ENCODE results near the gene MRPL49. TPM values are rescaled to one million over a fixed set of nuclear protein-coding genes. Genes with fewer than 3 reads are reported as not detected.
A peak's percentile ranks its signal among the peaks of the same experiment; 100 is the strongest.

The MRPL49 gene
- total RNA-seq, 4 donors from 2014 or later, result 70.9 to 112 (median 91.6) TPM

DNA sequence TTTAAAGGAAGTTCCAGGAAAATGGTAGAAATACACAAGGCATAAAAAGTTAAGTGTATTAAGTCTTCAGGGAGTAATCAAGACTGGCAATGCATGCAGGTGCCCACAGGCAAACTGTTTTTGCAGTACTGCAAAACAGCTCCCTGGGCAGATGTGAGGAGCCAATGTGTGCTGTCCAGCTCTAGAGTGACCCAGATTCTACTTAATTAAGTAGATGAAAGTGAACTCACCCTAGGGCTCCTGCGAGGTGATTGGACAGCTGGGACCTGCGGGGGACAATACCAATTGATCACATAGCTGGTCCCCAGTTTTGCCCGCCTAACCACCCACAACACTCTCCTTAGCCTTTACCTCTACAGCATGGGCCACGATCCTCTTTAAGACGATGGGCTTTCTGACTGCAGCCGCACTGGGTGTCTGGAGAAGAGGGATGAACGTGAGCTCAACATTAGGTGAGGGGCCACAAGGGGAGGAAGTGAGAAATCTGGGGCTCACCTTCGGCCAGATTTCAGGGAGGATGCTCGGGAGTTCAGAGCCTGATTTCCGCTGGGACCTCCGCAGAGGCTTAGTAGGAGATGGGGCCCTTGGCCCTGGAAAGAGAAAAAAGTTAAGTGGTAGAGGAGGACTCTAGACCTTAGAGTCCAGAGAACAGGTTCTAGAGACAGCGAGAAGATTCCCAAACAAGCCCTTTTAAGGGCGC, 38.8 kb upstream of the MRPL49 start:
- H3K4me1 ChIP-seq, result peaks cover 8 to 17% of the 10 kb centered on the region in 2 donors
- intact Hi-C loops (cut with DNase I), result no loop called here
- TF ChIP-seq POLR2A (IDR thresholded peaks at IDR 0.05), result no peak
- TF ChIP-seq, protein P1, sequence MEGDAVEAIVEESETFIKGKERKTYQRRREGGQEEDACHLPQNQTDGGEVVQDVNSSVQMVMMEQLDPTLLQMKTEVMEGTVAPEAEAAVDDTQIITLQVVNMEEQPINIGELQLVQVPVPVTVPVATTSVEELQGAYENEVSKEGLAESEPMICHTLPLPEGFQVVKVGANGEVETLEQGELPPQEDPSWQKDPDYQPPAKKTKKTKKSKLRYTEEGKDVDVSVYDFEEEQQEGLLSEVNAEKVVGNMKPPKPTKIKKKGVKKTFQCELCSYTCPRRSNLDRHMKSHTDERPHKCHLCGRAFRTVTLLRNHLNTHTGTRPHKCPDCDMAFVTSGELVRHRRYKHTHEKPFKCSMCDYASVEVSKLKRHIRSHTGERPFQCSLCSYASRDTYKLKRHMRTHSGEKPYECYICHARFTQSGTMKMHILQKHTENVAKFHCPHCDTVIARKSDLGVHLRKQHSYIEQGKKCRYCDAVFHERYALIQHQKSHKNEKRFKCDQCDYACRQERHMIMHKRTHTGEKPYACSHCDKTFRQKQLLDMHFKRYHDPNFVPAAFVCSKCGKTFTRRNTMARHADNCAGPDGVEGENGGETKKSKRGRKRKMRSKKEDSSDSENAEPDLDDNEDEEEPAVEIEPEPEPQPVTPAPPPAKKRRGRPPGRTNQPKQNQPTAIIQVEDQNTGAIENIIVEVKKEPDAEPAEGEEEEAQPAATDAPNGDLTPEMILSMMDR (IDR thresholded peaks at IDR 0.05), result no peak
- peaks cover 7 to 22% of the 10 kb centered on the region in 2 donors for H3K36me3 ChIP-seq
- no peak for DNase-seq
- WGBS, 2 donors, result 2 to 3% methylated on average over 12 of the region's 13 CpGs
- no peaks in the 10 kb centered on the region for H3K27me3 ChIP-seq
- H3K9me3 ChIP-seq, result no peaks in the 10 kb centered on the region
- H3K4me3 ChIP-seq (replicated peaks in 1 of 3), result peak overlapping the region in 2 of 3 donors; percentile 56 to 82
- H3K27ac ChIP-seq, result peak overlapping the region in 1 of 3 donors; percentile 87

DNA sequence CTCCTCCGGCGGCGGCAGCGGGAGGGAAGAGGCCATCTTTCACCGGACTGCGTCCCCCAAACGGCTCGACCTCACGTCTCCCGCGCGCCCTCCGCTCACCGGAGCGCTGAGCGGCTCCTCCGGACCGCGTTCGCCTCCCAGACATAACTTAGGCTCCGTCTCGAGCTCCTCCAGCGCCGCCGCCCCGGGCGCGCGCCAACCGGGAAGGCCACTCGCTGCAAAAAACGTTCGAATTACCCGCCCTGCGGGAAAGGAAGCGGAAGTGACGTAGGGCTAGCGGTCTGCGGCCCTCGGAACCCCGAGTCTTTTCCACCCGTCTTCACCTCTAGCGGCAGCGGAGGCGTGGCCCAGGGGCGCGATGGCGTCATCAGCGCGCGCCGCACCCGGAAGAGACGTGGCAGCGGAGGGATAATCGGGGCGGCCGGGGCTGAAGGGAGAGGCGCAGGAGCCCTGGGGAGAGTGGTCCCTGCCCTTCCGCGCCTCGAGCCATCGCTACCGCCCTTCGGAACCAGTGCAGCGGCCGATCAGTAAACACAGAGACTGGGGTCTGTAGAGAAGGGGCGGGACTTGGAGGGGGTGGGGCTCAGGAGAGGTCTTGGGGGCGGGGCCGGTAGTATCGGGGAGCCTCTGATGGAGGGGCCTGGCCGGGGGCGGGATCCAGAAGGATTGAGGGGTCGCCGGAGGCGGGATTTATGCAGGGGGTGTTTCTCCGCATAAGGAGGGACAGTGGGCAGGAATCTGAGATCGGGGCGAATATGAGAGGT, 38.1 kb upstream of the MRPL49 start, which contains the start of the genes CDCA5 and ZFPL1:
Gene CDCA5 (minus strand): TSS at position 207 of the 764 bp plus-strand sequence. CDS start 62 bp downstream, at position 145.
Gene ZFPL1 (plus strand): TSS at position 389 of the 764 bp plus-strand sequence. CDS start 477 bp downstream, outside the sequence.
- Histone ChIP-seq H3K4me3 (replicated peaks in 1 of 3) (peak within 1 kb of the TSS; percentile 44 to 82 (median 56)), H3K27me3 (no peaks in the 10 kb centered on the region), H3K36me3 (peaks cover 7 to 22% of the 10 kb centered on the region in 2 donors), H3K4me1 (peaks cover 8 to 17% of the 10 kb centered on the region in 2 donors), H3K9me3 (no peaks in the 10 kb centered on the region), H3K27ac (peak within 1 kb of the TSS; percentile 84 to 92 (median 87))
- peak; percentile 94 for DNase-seq
- TF ChIP-seq, protein P1 (IDR thresholded peaks at IDR 0.05), result no peak
- TF ChIP-seq POLR2A (IDR thresholded peaks at IDR 0.05), result peak in 1 of 2 donors; percentile 70
- WGBS, 2 donors, result 1 to 2% methylated on average over 46 to 51 of the region's 79 CpGs
- intact Hi-C loops (cut with DNase I), result loop anchor here (2.0 kb wide), 1 partner anchor 69 kb away; the partner anchor contains the start of gene ARL2

DNA sequence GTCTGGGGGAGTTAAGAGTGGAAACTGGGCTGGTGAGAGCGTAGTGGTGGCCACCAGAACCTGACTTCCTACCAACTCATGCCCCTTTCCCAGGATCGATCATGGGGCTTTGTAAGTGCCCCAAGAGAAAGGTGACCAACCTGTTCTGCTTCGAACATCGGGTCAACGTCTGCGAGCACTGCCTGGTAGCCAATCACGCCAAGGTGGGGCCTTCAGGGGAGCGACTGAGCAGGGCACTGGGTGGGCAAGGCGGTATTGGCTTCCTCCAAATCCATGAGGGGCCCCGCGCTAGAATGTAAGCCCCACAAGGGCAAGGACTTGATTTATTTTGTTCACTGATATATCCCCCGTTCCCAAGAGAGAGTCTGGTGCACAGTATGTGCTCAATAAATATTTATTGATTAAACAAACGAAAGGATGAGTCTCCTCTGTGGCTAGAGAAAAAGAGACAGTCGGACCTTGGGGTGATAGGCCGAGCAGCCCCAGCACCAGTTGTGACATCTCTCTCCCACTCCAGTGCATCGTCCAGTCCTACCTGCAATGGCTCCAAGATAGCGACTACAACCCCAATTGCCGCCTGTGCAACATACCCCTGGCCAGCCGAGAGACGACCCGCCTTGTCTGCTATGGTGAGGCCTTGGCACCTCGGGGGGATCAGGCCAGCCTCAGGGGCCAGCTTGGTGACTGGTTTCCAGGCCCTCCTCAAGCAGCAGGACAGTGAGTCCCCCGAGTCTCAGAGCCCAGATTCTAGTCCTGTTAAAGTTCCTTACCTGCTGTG, 37.3 kb upstream of the MRPL49 start:
- 43 to 65% methylated on average over 18 to 22 of the region's 23 CpGs for WGBS, 2 donors
- intact Hi-C loops (cut with DNase I), result loop anchor here (2.0 kb wide), 1 partner anchor 70 kb away; the partner anchor contains the start of gene ARL2
- no peak for TF ChIP-seq POLR2A (IDR thresholded peaks at IDR 0.05)
- TF ChIP-seq, protein P1 (IDR thresholded peaks at IDR 0.05), result no peak

DNA sequence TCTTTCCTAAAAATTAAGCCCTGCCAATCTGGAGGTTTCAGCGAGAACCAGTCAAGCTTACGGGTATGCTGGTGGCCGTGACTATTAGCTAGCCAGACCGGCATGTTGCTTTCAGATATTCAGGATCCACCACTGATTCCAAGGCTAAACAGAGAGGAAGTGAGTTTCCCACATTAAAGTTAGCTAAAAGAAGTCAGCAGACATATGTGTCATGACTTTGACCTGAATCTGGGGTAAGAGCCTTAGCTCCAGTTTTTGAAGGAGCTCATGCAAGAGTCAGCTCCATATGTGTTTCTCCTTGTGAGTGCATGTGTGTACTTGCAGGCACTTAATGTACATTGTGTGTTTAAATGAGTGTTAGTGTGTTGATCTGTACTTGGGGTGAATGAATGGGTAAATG, 36.7 kb upstream of the MRPL49 start:
- H3K4me1 ChIP-seq, result peaks cover 8 to 17% of the 10 kb centered on the region in 2 donors
- intact Hi-C loops (cut with DNase I), result loop anchor here (2.0 kb wide), 1 partner anchor 71 kb away; the partner anchor contains the start of gene ARL2
- no peak overlapping the region for H3K4me3 ChIP-seq (replicated peaks in 1 of 3)
- H3K27ac ChIP-seq, result no peak overlapping the region
- peaks cover 7 to 22% of the 10 kb centered on the region in 2 donors for H3K36me3 ChIP-seq
- WGBS, 2 donors, result 95% methylated on average over 4 of the region's 4 CpGs
- no peaks in the 10 kb centered on the region for H3K27me3 ChIP-seq
- TF ChIP-seq, protein P1 (IDR thresholded peaks at IDR 0.05), result no peak
- no peak for TF ChIP-seq POLR2A (IDR thresholded peaks at IDR 0.05)
- no peak for DNase-seq
- no peaks in the 10 kb centered on the region for H3K9me3 ChIP-seq

More for the DNA sequence above, 37.3 kb upstream of the MRPL49 start:
- Histone ChIP-seq H3K27me3 (no peaks in the 10 kb centered on the region), H3K4me3 (replicated peaks in 1 of 3) (peak overlapping the region; percentile 44 to 82 (median 56)), H3K4me1 (peaks cover 8 to 17% of the 10 kb centered on the region in 2 donors), H3K36me3 (peaks cover 7 to 22% of the 10 kb centered on the region in 2 donors), H3K27ac (peak overlapping the region in 2 of 3 donors; percentile 87 to 92), H3K9me3 (no peaks in the 10 kb centered on the region)
- DNase-seq, result no peak
